Spleen (tissue), 11 donors: ENCODE measurements around the gene L2HGDH. TPM values are rescaled to one million over a fixed set of nuclear protein-coding genes. Genes with fewer than 3 reads are reported as not detected.

ENCODE experiments used
- DNase-seq: peaks from one replicate; pipeline ENCODE4 v3.0.0-alpha.2; 2020
- H3K27ac ChIP-seq, 8 donors: fragments of 200-600 bp; sonication (generic) in 7 of 8; 1 replicate in 4 of 8; 2 replicates in 4 of 8; pipeline versions ENCODE4 v1.5.0 to v1.8.0; 2016 to 2021; ENCODE audit warnings: inconsistent platforms in 4 of 8, mild to moderate bottlenecking in 4 of 8, moderate library complexity in 1 of 8
- H3K27me3 ChIP-seq, 7 donors: fragments of 200-600 bp; sonication (generic) in 6 of 7; replicated peaks in 1 of 7; 1 replicate in 4 of 7; 2 replicates in 3 of 7; pipeline versions ENCODE4 v1.5.0 to v1.8.0; 2016 to 2021; ENCODE audit warnings: inconsistent platforms in 3 of 7, mild to moderate bottlenecking in 1 of 7
- H3K36me3 ChIP-seq, 6 donors: fragments of 200-600 bp; sonication (generic) in 5 of 6; 1 replicate in 4 of 6; 2 replicates in 2 of 6; pipeline versions ENCODE4 v1.5.0 to v1.8.0; 2016 to 2021; ENCODE audit warnings: inconsistent platforms in 2 of 6
- H3K4me1 ChIP-seq, 6 donors: fragments of 200-600 bp; sonication (generic) in 5 of 6; 1 replicate in 3 of 6; 2 replicates in 3 of 6; pipeline versions ENCODE4 v1.5.0 to v1.8.0; 2016 to 2021; ENCODE audit warnings: inconsistent platforms in 3 of 6
- H3K4me3 ChIP-seq, 8 donors: fragments of 200-600 bp; sonication (generic) in 7 of 8; 1 replicate in 4 of 8; 2 replicates in 4 of 8; pipeline versions ENCODE4 v1.5.0 to v1.8.0; 2016 to 2021; ENCODE audit warnings: inconsistent platforms in 4 of 8, mild to moderate bottlenecking in 4 of 8, moderate library complexity in 2 of 8
- H3K9me3 ChIP-seq, 8 donors: fragments of 200-600 bp; sonication (generic) in 7 of 8; 1 replicate in 4 of 8; 2 replicates in 4 of 8; pipeline versions ENCODE4 v1.5.0 to v1.8.0; 2016 to 2021; ENCODE audit warnings: inconsistent platforms in 4 of 8
- CTCF ChIP-seq, 11 experiments: fragments of 200-600 bp in 7 of 11; fragments of 450-650 bp in 4 of 11; sonication (generic) in 4 of 11; IDR thresholded peaks in 8 of 11; conservative IDR thresholded peaks in 3 of 11; 1 replicate in 7 of 11; 2 replicates in 4 of 11; pipeline versions ENCODE4 v1.4.0 to v1.8.0; 2016 to 2021; ENCODE audit warnings: antibody characterized with exemption in 11 of 11, inconsistent platforms in 4 of 11, mild to moderate bottlenecking in 1 of 11
- POLR2A ChIP-seq, 3 donors: fragments of 450-650 bp; IDR thresholded peaks; one replicate each; pipeline ENCODE4 v1.5.1; 2017; ENCODE audit warnings: antibody characterized with exemption in 3 of 3, mild to moderate bottlenecking in 1 of 3
- POLR2AphosphoS5 ChIP-seq, 3 donors: sonication (generic); formaldehyde crosslinking; IDR thresholded peaks; one replicate each; pipeline ENCODE4 v1.5.1; 2017; ENCODE audit warnings: antibody characterized with exemption in 3 of 3
- WGBS, 5 donors: extraction: QIAGEN DNeasy Blood & Tissue Kit in 3 of 5; methylation state at CpG; one replicate each; pipeline versions ENCODE4 v1.1.5 to v1.1.7; 2013 to 2018; 5-methylcytosine and 5-hydroxymethylcytosine counted together
- intact Hi-C: fragments of 100-400 bp; cut with DNase I; formaldehyde crosslinking; loops from one replicate; pipeline ENCODE4 v1.15.0; 2023; ENCODE audit warnings: low total_unique reads
- microRNA-seq, 3 donors: library from miRNA; unstranded; fragments of <30 nt; microRNA quantifications; one replicate each; pipeline versions ENCODE4 to v1.1.0, GENCODE V29; 2019 to 2020
- polyA plus RNA-seq, 3 donors: library from polyadenylated mRNA; stranded (reverse); fragments of 200-250 nt; gene quantifications; one replicate each; pipeline ENCODE4 v1.2.1, GENCODE V29; 2013
- small RNA-seq, 4 donors: library from RNA; depleted of rRNA; stranded (forward); fragments of <200 nt; gene quantifications; one replicate each; pipeline ENCODE3, GENCODE V24; 2016
- total RNA-seq, 7 donors: library from RNA; depleted of rRNA in 3 of 7; stranded (reverse); fragments of >200 nt in 3 of 7; fragmentation: NEBNext Ultra II Directional in 4 of 7; extraction: Animal tissue kit (Norgen Biotek cat#: 25700) in 4 of 7; gene quantifications; one replicate each; pipeline versions ENCODE4 v1.1.0 to v1.2.1, GENCODE V29; 2016 to 2021
- donor health status: healthy with polysubstance abuse.
- donor health status: DM: no; HTN: no; CAD: no; lungs with moderate emphysema.
- donor health status: DM: no; HTN: no; CAD: no.
- donor health status: Bipolar disorder and iron deficiency.
- donor health status: healthy.
- donor health status: DM: no; HTN: no; CAD: no.
- donor health status: DM: yes; HTN: yes; CAD: no.

Gene L2HGDH
- total and polyA plus RNA-seq, 10 donors = 0.72 to 4.9 (median 3.3) TPM

DNA sequence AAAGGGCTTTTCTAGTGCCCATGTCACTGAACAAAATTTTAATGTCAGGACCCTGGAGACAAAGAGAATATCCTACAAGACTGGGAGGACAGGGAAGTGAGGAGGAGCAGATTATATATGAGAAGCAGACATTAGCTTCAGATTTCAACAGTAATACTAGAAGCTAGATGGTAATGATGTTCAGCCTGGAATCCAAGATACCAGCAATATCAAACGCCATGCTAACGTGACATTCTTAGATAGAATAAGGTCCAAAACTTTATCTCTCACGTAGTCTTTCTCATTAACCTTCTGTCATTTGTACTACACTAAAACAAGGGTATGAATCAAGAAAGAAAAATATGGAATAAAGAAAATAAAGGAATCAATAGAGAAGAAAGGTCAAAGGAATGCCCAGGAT is 99.3 kb downstream of the L2HGDH start:
- no peaks in the 10 kb centered on the region for H3K9me3 ChIP-seq
- no peak for TF ChIP-seq POLR2AphosphoS5 (IDR thresholded peaks at IDR 0.05)
- no peak for TF ChIP-seq POLR2A (IDR thresholded peaks at IDR 0.05)
- no peak for TF ChIP-seq CTCF (IDR thresholded peaks at IDR 0.05 in 8 of 11, conservative IDR thresholded peaks at IDR 0.05 in 3 of 11)
- H3K36me3 ChIP-seq = peaks cover 0 to 3% (median 0%) of the 10 kb centered on the region in 6 donors
- no peaks in the 10 kb centered on the region for H3K27me3 ChIP-seq
- intact Hi-C loops = no loop called here
- peak overlapping the region in 1 of 8 donors; percentile 7 for H3K27ac ChIP-seq
- no peak for DNase-seq
- peaks cover 0 to 54% (median 17%) of the 10 kb centered on the region in 6 donors for H3K4me1 ChIP-seq
- 42 to 71% (median 59%) methylated on average over 3 of the region's 3 CpGs for WGBS, 5 donors
- no peak overlapping the region for H3K4me3 ChIP-seq

DNA sequence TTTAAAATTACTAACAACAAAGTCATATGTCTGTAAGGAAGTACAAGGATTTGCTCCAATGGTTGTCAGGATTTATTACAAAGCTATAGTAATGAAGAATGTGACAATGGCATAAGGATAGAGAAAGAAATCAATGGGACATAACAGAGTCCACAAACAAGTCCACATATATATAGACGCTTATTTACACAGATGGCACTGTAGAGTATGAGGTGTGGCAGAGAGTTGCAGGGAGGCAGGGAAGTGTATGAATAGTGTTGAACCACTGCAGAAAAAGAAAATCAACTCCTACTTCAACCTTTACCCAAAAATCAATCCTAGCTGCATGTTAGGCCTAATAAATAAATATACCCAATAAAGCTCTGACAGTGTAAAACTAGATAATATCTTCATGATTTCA is 102.0 kb downstream of the L2HGDH start:
- no peaks in the 10 kb centered on the region for H3K9me3 ChIP-seq
- WGBS, 5 donors = 77 to 94% (median 89%) methylated on average over 1 of the region's 1 CpG
- H3K27ac ChIP-seq = no peak overlapping the region
- intact Hi-C loops = no loop called here
- peaks cover 0 to 30% (median 14%) of the 10 kb centered on the region in 6 donors for H3K4me1 ChIP-seq
- H3K27me3 ChIP-seq = no peaks in the 10 kb centered on the region
- no peak for DNase-seq
- TF ChIP-seq POLR2AphosphoS5 (IDR thresholded peaks at IDR 0.05) (no peak), CTCF (IDR thresholded peaks at IDR 0.05 in 8 of 11, conservative IDR thresholded peaks at IDR 0.05 in 3 of 11) (no peak), POLR2A (IDR thresholded peaks at IDR 0.05) (no peak)
- no peak overlapping the region for H3K4me3 ChIP-seq
- H3K36me3 ChIP-seq = peaks cover 0 to 3% (median 0%) of the 10 kb centered on the region in 6 donors

- H3K36me3 ChIP-seq = peaks cover 3 to 96% (median 38%) of the 10 kb centered on the region in 6 donors
Observed at GRCh38 chr14:50198499-50198898, 113.5 kb downstream of the L2HGDH start.

DNA sequence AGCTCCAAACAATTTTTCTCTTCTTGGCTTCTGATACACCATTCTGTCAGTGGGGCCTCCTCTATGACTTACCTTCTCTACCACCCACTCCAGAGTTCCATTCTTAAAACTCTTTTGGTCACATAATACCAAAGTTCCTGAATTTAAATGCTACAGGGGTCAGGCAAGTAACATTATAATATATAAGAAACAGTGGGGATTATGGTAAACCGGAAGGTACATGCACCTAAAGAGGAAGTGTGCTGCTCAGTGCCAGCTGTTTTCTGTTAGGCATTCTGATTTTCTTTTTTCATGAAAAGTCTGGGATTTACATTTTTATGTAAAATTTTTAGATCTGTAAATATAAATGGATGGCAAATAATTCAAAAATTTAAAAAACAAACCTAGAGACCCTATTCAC is 120.5 kb downstream of the L2HGDH start:
- TF ChIP-seq POLR2A (IDR thresholded peaks at IDR 0.05) (no peak), CTCF (IDR thresholded peaks at IDR 0.05 in 8 of 11, conservative IDR thresholded peaks at IDR 0.05 in 3 of 11) (no peak), POLR2AphosphoS5 (IDR thresholded peaks at IDR 0.05) (no peak)
- 45 to 60% (median 49%) methylated on average over 1 of the region's 1 CpG for WGBS, 5 donors
- intact Hi-C loops = no loop called here
- no peak overlapping the region for H3K27ac ChIP-seq
- H3K27me3 ChIP-seq = no peaks in the 10 kb centered on the region
- no peaks in the 10 kb centered on the region for H3K9me3 ChIP-seq
- H3K4me3 ChIP-seq = no peak overlapping the region
- H3K36me3 ChIP-seq = peaks cover 0 to 84% (median 26%) of the 10 kb centered on the region in 6 donors
- no peak for DNase-seq
- H3K4me1 ChIP-seq = no peaks in the 10 kb centered on the region

More at GRCh38 chr14:50198499-50198898, 113.5 kb downstream of the L2HGDH start:
- intact Hi-C loops = no loop called here
- H3K27ac ChIP-seq = no peak overlapping the region
- no peaks in the 10 kb centered on the region for H3K9me3 ChIP-seq
- H3K27me3 ChIP-seq = no peaks in the 10 kb centered on the region
- H3K4me1 ChIP-seq = no peaks in the 10 kb centered on the region
- no peak for DNase-seq
- TF ChIP-seq POLR2AphosphoS5 (IDR thresholded peaks at IDR 0.05) (no peak), POLR2A (IDR thresholded peaks at IDR 0.05) (no peak), CTCF (IDR thresholded peaks at IDR 0.05 in 8 of 11, conservative IDR thresholded peaks at IDR 0.05 in 3 of 11) (no peak)
- no peak overlapping the region for H3K4me3 ChIP-seq
- 97 to 100% (median 98%) methylated on average over 2 of the region's 2 CpGs for WGBS, 5 donors

Small RNA genes within 50 kb of the gene (microRNA-seq; reads per million reads assigned to microRNA genes)
- 0 to 0.36 (median 0.28) reads per million in 3 donors for gene MIR4504

Small RNA genes within 50 kb of the gene (small RNA-seq; reads per million reads assigned to genes)
- 0 to 0.12 (median 0.04) reads per million in 4 donors for gene MIR4504

Other genes with a start within 250 kb of the L2HGDH start
- 10 to 100 TPM in 6 of 7 donors, 1 to 10 TPM in 1; 9.2 to 16.8 (median 11.8) TPM for gene VCPKMT, start 195.7 kb downstream of the L2HGDH start, total RNA-seq
- 10 to 100 TPM; 15.9 to 28.8 (median 21.8) TPM for gene VCPKMT, start 195.7 kb downstream of the L2HGDH start, polyA plus RNA-seq
- 10 to 100 TPM; 40.1 to 68.8 (median 55.5) TPM for gene SOS2, start 80.7 kb downstream of the L2HGDH start, total RNA-seq
- 1 to 10 TPM; 6.7 to 9.6 (median 7.0) TPM for gene SOS2, start 80.7 kb downstream of the L2HGDH start, polyA plus RNA-seq
- gene DMAC2L, start 95 bp upstream of the L2HGDH start, total RNA-seq = 10 to 100 TPM; 10.0 to 24.7 (median 20.5) TPM
- gene DMAC2L, start 95 bp upstream of the L2HGDH start, polyA plus RNA-seq = 10 to 100 TPM; 15.7 to 17.0 (median 17.0) TPM
- gene CDKL1, start 84.7 kb upstream of the L2HGDH start, total RNA-seq = 100 to 1,000 TPM in 1 of 7 donors, 10 to 100 TPM in 5, 1 to 10 TPM in 1; 9.2 to 310 (median 27.8) TPM
- gene CDKL1, start 84.7 kb upstream of the L2HGDH start, polyA plus RNA-seq = 1 to 10 TPM; 1.7 to 4.3 (median 2.8) TPM
- gene MAP4K5, start 220.3 kb upstream of the L2HGDH start, total RNA-seq = 100 to 1,000 TPM in 3 of 7 donors, 10 to 100 TPM in 4; 47.5 to 172 (median 57.9) TPM
- 10 to 100 TPM in 2 of 3 donors, 1 to 10 TPM in 1; 9.1 to 15.9 (median 11.9) TPM for gene MAP4K5, start 220.3 kb upstream of the L2HGDH start, polyA plus RNA-seq
- 1 to 10 TPM; 1.0 to 3.2 (median 1.7) TPM for gene ATL1, start 247.9 kb upstream of the L2HGDH start, total RNA-seq
- gene ATL1, start 247.9 kb upstream of the L2HGDH start, polyA plus RNA-seq = 1 to 10 TPM in 2 of 3 donors, under 1 TPM in 1; 0.91 to 1.4 (median 1.3) TPM